ENCODE results near the gene COPZ2.
"Not testable (repeated sequence)": the region's sequence is repeated elsewhere in the genome, so short reads cannot be mapped to it uniquely, and the experiment has no call there.

Gene COPZ2

DNA sequence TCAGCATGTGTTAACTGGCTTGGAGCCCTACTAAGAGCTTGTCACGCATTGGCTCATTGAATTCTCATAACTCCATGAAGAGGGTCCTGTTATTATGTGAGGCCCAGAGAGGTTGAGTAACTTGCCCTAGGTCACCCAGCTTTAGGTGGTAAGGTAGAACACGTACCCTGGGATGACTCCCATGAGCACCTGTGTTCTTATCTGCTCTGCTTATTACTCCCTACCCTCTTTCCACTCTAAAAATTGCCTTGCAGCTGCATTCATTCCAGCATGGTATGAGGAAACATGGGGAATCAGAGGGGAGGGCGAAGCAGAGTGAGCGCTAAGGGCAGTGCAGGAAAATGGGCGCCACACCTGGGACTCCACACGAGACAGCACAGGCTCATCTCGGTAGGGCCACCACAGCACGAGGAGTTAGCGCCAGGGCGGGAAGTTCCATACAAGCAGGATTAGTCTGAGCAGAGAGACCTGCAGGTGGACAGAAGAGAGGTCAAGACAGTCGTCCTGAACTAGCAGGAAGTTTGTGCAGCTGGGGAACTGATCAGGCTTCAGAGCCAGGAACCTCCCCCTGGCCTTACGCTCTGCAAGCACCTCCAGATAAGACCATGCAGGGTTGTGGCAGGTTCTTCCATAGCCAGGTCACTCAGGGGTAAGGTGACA lies 10.1 kb downstream of the COPZ2 start:
- DNase-seq: no peak

DNA sequence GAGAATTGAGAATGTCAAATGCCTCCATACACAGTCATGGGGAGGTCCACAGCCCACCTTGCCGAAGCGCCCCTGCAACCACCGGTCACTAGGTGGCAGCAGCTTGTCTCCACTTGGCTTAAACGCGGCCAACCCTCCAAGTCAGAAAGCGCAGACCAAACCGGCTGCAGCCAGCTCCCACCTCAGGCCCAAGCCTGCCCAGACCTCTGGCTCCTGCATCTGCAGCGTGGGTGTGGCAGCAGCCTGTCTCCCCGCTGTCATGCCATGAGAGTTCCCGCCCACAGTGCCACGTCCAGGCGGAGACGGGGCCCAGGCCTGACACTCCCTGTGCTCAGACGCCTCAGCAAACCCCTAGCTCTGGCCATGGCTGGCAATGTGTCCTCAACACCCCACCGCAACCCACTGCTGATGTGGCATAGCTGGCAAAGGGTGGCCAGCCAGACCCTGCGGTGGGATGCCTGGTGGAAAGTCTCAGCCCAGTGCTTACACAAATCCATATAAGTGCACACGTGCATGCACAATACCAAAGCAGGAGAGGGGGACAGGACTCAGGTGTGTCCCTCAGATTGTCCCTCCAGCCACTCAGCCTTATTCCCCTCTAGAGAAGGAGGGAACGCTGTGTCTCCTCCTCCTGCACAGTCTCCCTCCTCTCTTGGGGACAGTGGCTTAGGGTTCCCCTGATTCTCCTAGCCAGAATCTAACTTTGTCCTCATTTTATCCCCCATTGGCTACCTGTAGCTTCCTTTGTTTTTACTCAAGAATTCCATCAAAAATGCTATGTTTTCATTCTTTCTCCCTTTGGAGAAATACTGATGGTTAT lies 10.9 kb downstream of the COPZ2 start:
- peak; percentile 90 for DNase-seq

DNA sequence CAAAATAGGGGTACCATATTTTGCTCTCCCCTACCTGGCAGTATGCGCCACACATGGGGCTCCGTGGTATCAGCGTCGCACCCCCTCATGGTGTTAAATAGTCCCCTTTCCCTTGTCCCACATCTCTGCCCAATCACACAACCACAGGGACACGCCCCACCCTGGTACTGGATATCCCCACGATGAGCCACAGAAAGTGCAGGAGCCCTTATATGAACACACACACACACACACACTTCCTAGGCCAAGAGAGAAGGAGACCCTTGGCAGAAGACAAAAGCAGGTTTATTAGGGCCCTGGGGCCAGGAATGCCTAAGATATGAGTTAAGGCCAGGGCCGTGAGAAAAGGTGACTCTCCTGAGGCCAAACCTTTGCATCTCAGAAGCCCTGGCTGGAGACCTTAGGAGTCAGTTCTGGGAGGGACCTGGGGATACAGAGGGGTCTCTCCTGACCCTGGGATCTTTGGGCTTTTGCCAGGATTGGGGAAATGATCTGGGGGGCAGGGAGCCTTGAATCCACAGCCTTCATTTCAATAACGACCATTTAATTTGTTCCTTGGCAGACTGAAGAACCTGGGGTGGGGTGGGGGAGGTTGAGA lies 11.6 kb downstream of the COPZ2 start:
- peak; percentile 76 for DNase-seq

DNA sequence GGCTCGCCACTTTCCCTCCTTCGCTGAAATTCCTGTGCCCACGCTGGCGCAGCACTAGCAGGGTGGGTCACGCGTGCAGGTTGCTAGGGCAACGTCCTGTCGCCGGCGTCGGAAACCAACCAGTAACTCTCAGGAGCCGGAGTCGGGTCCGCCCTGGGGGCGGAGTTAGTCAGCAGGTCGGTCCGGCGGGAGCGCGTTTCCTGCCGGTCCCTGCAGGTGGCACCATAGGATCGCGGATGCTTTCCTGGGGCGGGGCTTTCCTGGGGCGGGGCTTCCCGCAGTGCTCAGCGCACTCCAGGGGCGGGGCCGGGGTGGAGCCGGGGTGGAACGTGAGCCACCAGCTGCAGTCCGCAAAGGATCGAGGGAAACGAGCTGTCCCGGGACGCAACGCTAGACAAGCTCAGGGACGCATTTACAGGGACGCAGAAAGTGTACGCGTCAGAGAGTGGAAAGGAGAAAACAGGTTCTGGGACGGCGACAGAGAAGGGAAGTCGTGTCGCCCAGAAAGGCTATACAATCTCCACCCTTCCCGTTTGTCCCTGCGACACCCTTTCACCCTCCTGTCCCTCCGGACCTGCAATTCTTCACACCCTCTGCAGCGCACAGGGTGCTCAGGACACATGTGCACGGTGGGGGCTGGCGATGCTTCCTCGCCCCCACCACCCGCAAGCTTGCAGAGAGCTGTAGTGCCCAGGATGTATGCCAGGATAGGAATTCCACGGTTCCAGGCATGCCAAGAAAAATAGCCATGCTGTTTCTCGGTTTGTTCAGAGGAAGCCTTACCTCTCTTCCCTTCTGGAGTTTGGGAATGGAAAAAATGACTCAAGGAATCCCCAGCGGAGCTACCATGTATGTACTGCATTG lies 12.3 kb downstream of the COPZ2 start:
- peak; percentile 91 for DNase-seq

DNA sequence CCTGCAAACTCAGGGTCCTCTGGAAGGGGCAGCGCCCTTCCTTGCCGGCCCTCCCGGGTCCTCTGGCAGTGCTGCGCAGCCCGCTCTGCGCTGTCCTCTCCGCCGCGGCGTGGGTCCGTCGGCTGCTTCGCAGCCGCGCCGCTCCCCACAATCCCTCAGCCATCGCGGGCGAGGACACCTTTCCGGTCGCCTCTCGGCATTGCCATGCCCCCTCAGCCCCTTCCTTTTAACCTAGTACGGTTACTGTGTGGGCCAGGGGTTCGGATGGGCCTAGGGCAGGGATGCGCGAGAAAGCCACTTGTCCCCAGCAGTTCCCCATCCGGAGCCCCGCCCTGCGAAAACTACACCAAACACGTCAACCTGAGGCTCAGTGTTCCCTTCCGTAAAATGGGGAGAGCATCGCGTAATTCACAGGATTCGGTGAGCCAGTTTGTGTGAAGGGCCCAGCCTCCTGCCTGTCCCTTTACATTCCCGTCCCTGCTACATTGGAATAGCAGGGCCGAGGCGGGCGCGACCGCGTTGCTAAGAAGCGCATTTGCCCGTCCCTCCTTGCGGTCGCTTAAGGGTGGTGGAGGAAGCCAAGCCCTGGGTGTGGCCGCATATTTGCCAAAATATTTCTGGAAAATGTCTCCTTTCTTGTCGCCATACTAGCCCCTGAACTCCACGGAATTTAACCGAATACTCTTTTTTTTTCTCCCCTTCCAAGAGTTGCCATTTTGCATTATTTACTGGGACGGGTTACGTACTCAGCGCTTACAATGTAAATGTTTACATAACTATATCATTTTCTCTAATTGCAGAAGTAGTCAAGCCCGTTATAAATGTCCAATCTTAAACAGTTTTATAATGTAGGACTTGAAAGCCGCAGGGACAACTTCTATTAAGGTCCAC lies 13.2 kb downstream of the COPZ2 start:
- DNase-seq: peak; percentile 58

GRCh38 chr17:48023400-48024148 lies 14.0 kb downstream of the COPZ2 start:
- peak; percentile 85 for DNase-seq

- no peak for DNase-seq
Measured at GRCh38 chr17:48022901-48023300, 14.7 kb downstream of the COPZ2 start.

GRCh38 chr17:48021934-48022333 lies 15.7 kb downstream of the COPZ2 start:
- DNase-seq: no peak

DNA sequence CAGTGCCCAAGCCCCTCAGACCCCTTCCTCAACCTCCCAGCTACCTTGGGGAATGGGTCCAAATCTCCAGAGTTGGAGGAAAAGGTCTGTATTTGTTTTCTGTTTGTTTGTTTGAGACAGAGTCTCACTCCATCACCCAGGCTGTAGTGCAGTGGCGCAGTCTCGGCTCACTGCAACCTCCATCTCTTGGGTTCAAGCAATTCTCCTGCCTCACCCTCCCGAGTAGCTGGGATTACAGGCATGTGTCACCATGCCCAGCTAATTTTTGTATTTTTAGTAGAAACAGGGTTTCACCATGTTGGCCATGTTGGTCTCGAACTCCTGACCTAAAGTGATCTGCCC lies 19.8 kb downstream of the COPZ2 start:
- DNase-seq: not testable (repeated sequence)

GRCh38 chr17:48016112-48016511 lies 21.5 kb downstream of the COPZ2 start:
- DNase-seq: peak; percentile 98

- DNase-seq: no peak
Measured at GRCh38 chr17:48014595-48015111, 22.9 kb downstream of the COPZ2 start.

- DNase-seq: no peak
Measured at GRCh38 chr17:48013876-48014594, 23.6 kb downstream of the COPZ2 start.

DNA sequence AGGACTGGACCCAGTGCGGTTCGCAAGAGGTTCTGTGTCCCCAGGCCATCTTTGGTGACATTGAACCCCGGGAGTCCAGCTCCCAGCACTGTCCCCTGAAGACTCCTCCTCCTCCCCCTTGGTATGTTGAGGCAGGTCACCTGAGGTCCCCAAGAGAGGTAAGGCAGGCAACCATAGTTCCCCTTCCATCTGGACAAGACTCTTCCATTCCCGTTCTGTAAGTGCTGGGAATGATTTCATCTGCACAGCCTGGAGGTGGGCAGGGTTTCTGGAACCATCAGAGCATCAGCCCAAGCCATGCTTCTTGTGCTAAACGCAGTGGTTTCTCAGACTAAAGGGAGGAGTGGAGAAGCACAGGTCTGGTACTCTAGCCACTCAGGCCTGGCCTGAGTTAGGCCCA lies 24.9 kb downstream of the COPZ2 start:
- no peak for DNase-seq

- no peak for DNase-seq
Measured at GRCh38 chr17:48012151-48012520, 25.5 kb downstream of the COPZ2 start.

- DNase-seq: no peak
Measured at GRCh38 chr17:48011405-48012150, 26.0 kb downstream of the COPZ2 start.

- DNase-seq: no peak
Measured at GRCh38 chr17:48010193-48010592, 27.4 kb downstream of the COPZ2 start.

DNA sequence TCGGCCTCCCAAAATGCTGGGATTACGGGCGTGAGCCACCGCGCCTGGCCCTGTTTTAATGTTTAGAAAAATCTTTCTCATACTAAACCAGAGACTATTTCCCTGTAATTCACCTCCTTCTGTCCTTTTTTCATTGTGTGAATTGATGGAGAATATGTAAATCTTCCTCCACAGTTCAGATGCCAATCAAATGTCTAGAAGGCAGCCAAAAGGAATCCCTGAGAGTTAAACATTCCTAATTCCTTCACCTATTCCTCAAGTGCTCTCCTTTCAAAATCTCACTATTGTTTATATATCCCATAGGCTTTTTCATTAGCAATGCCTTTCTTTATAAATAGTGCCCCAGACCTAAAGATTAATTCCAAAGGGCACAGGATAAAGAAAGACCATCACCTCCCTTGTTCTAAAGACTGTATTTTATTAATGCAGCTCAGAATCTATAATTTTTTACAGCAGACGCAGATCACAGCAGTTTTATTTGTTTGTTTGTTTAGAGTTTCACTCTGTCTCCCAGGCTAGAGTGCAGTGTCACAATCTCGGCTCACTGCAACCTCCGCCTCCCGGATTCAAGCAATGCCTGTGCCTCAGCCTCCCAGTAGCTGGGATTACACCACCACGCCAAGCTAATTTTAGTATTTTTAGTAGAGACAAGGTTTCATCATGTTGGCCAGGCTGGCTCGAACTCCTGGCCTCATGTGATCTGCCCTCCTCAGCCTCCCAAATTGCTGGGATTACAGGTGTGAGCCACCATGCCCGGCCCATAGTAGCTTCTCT lies 30.5 kb downstream of the COPZ2 start:
- no peak for DNase-seq

- DNase-seq: no peak
Measured at GRCh38 chr17:48004983-48005382, 32.6 kb downstream of the COPZ2 start.
